ENCODE measurements around the gene NDUFB6. TPM values are rescaled to one million over a fixed set of nuclear protein-coding genes. Genes with fewer than 3 reads are reported as not detected.

Gene NDUFB6
- total RNA-seq, 4 donors from 2014 or later = 59.2 to 97.0 (median 82.6) TPM

GRCh38 chr9:32518276-32518675 lies 54.7 kb downstream of the NDUFB6 start:
- H3K9me3 ChIP-seq = no peaks in the 10 kb centered on the region
- H3K27me3 ChIP-seq = no peaks in the 10 kb centered on the region
- H3K36me3 ChIP-seq = no peaks in the 10 kb centered on the region
- no peak for TF ChIP-seq POLR2A (IDR thresholded peaks at IDR 0.05)
- TF ChIP-seq, protein P1, sequence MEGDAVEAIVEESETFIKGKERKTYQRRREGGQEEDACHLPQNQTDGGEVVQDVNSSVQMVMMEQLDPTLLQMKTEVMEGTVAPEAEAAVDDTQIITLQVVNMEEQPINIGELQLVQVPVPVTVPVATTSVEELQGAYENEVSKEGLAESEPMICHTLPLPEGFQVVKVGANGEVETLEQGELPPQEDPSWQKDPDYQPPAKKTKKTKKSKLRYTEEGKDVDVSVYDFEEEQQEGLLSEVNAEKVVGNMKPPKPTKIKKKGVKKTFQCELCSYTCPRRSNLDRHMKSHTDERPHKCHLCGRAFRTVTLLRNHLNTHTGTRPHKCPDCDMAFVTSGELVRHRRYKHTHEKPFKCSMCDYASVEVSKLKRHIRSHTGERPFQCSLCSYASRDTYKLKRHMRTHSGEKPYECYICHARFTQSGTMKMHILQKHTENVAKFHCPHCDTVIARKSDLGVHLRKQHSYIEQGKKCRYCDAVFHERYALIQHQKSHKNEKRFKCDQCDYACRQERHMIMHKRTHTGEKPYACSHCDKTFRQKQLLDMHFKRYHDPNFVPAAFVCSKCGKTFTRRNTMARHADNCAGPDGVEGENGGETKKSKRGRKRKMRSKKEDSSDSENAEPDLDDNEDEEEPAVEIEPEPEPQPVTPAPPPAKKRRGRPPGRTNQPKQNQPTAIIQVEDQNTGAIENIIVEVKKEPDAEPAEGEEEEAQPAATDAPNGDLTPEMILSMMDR (IDR thresholded peaks at IDR 0.05 in 4 of 5, conservative IDR thresholded peaks at IDR 0.05 in 1 of 5) = no peak
- intact Hi-C loops (cut with DNase I; ENCODE audit: low total_unique reads) (no loop called here), in situ Hi-C loops (cut with MboI; ENCODE audit: low sequenced_read_pairs in 4 of 4) (no loop called here)
- no peak overlapping the region for H3K27ac ChIP-seq
- DNase-seq (no peak), ATAC-seq (no peak)
- H3K4me3 ChIP-seq = no peak overlapping the region
- H3K4me1 ChIP-seq = peaks cover 5 to 7% of the 10 kb centered on the region in 2 donors

- no peaks in the 10 kb centered on the region for H3K36me3 ChIP-seq
- in situ Hi-C loops (cut with MboI; ENCODE audit: low sequenced_read_pairs in 4 of 4) (no loop called here), intact Hi-C loops (cut with DNase I; ENCODE audit: low total_unique reads) (no loop called here)
- ATAC-seq (no peak), DNase-seq (no peak)
- H3K4me3 ChIP-seq = no peak overlapping the region
- TF ChIP-seq, protein P1 (IDR thresholded peaks at IDR 0.05 in 4 of 5, conservative IDR thresholded peaks at IDR 0.05 in 1 of 5) = no peak
- TF ChIP-seq POLR2A (IDR thresholded peaks at IDR 0.05) = no peak
- H3K9me3 ChIP-seq = no peaks in the 10 kb centered on the region
- no peak overlapping the region for H3K27ac ChIP-seq
- no peaks in the 10 kb centered on the region for H3K27me3 ChIP-seq
- peaks cover 4 to 6% of the 10 kb centered on the region in 2 donors for H3K4me1 ChIP-seq
Observed at GRCh38 chr9:32516241-32516640, 56.7 kb downstream of the NDUFB6 start.

GRCh38 chr9:32508728-32509127 lies 64.2 kb downstream of the NDUFB6 start:
- in situ Hi-C loops (cut with MboI; ENCODE audit: low sequenced_read_pairs in 4 of 4) = loop anchor here in 1 of 4 donors (10.0 kb wide), 1 partner anchor 56 kb away; no protein-coding TSS in a partner anchor

DNA sequence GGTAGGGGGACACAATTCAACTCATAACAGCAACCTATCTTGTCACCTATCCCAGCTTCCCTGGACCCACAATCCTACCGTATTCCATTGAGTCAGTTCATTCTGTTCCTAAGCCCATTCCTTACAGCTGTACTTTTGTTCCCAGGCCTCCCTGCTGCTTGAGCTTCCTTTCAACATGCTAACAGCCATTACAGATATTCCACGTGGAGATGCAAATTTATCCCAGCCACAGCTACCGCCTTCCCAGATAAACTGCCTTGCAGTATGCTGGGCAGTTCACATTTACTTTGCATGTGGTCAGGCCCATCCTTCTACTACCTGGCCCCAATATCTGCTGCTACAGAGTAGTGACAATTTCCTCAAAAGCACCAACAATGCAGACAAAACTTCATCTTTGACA lies 70.0 kb downstream of the NDUFB6 start:
- Histone ChIP-seq H3K27ac (no peak overlapping the region), H3K36me3 (peaks cover 0 to 21% of the 10 kb centered on the region in 2 donors), H3K4me3 (no peak overlapping the region), H3K9me3 (no peaks in the 10 kb centered on the region), H3K4me1 (peaks cover 0 to 6% of the 10 kb centered on the region in 2 donors), H3K27me3 (no peaks in the 10 kb centered on the region)
- intact Hi-C loops (cut with DNase I; ENCODE audit: low total_unique reads) = no loop called here
- ATAC-seq = no peak
- no peak for DNase-seq
- TF ChIP-seq, protein P1 (IDR thresholded peaks at IDR 0.05 in 4 of 5, conservative IDR thresholded peaks at IDR 0.05 in 1 of 5) = no peak
- TF ChIP-seq POLR2A (IDR thresholded peaks at IDR 0.05) = no peak
- in situ Hi-C loops (cut with MboI; ENCODE audit: low sequenced_read_pairs in 4 of 4) = loop anchor here in 1 of 4 donors (10.0 kb wide), 1 partner anchor 62 kb away; no protein-coding TSS in a partner anchor

More at GRCh38 chr9:32508728-32509127, 64.2 kb downstream of the NDUFB6 start:
- no peak for ATAC-seq
- Histone ChIP-seq H3K36me3 (no peaks in the 10 kb centered on the region), H3K9me3 (no peaks in the 10 kb centered on the region), H3K4me1 (peaks cover 0 to 6% of the 10 kb centered on the region in 2 donors), H3K4me3 (no peak overlapping the region), H3K27me3 (no peaks in the 10 kb centered on the region), H3K27ac (no peak overlapping the region)
- intact Hi-C loops (cut with DNase I; ENCODE audit: low total_unique reads) = no loop called here
- no peak for TF ChIP-seq POLR2A (IDR thresholded peaks at IDR 0.05)
- TF ChIP-seq, protein P1 (IDR thresholded peaks at IDR 0.05 in 4 of 5, conservative IDR thresholded peaks at IDR 0.05 in 1 of 5) = no peak
- DNase-seq = no peak

Other genes starting within 250 kb of the NDUFB6 start
- 10 to 100 TPM; 28.3 to 35.0 (median 30.3) TPM for gene ACO1, start 188.5 kb downstream of the NDUFB6 start, total RNA-seq
- gene RIGI, start 47.0 kb downstream of the NDUFB6 start, total RNA-seq = 1 to 10 TPM; 1.6 to 3.3 (median 2.8) TPM
- 10 to 100 TPM in 1 of 4 donors, 1 to 10 TPM in 3; 1.8 to 11.6 (median 7.6) TPM for gene SMIM27, start 20.8 kb downstream of the NDUFB6 start, total RNA-seq
- 10 to 100 TPM in 3 of 4 donors, 1 to 10 TPM in 1; 7.7 to 15.2 (median 14.5) TPM for gene TOPORS, start 20.6 kb downstream of the NDUFB6 start, total RNA-seq
- gene TAF1L, start 62.5 kb upstream of the NDUFB6 start, total RNA-seq = not detected
- gene TMEM215, start 210.4 kb upstream of the NDUFB6 start, total RNA-seq = not detected

All from gastrocnemius medialis (tissue), 4 donors.